HG03039 (cell line): ENCODE measurements around the gene ALKBH3.

Source experiments
- ATAC-seq: cut with Tn5 transposase; IDR thresholded peaks from one replicate; pipeline ENCODE4 v1.9.1; 2021; ENCODE audit warnings: mild to moderate bottlenecking, moderate library complexity; ENCODE audit not compliant: unreplicated experiment

ALKBH3 gene

DNA sequence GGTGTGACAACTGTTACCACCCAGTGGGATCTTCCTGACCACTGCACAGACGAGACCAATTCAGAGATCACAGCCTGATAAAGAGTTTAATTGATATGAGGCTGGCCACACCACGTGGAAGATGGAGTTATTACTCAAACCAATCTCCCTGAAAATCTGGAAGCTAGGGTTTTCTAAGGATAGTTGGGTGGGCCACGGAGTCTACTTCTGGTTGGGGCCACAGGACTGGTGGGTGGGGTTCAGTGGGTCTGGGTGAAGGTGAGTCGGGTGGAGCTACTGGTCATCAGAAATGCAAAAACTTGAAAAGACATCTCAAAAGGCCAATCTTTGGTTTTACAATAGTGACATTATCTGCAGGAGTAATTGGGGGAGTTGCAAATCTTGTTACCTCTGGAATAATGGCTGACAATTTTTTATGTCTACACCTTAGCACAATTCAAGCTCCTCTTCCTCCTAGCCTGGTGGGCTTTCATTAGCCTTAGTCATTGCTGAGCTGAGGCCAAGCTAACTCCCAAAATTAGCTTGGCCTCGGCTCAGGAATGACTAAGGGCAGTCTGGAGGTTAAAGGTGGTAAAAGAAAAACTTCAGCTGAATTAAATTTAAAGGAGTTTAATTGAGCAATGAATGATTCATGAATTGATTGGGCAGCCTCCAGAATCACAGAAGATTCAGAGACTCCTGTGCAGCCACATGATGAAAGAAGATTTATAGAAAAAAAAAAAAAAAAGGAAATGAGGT lies 74.9 kb downstream of the ALKBH3 start:
- no peak for ATAC-seq

DNA sequence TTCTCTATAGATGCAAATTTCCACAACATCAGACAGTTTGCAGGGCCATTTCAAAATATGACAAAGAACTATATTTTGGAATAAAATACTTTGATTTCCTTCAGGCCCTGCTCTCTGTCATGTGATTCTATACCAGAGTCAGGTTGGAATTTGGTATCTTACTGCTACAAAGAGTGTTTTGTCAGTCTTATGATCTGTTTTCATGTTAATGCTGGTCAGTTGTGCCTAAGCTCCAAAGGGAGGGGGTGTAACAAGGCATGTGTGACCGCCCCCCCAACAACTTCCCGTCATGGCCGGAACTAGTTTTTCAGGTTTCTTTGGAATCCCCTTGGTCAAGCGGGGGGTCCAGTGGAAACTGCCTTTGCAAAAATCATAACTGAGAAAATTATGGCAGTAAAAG lies 76.9 kb downstream of the ALKBH3 start:
- ATAC-seq: no peak

GRCh38 chr11:43959321-43959995 lies 78.8 kb downstream of the ALKBH3 start:
- no peak for ATAC-seq

GRCh38 chr11:43962383-43963278 lies 82.0 kb downstream of the ALKBH3 start:
- no peak for ATAC-seq

GRCh38 chr11:43963279-43963620 lies 82.6 kb downstream of the ALKBH3 start:
- ATAC-seq: no peak

DNA sequence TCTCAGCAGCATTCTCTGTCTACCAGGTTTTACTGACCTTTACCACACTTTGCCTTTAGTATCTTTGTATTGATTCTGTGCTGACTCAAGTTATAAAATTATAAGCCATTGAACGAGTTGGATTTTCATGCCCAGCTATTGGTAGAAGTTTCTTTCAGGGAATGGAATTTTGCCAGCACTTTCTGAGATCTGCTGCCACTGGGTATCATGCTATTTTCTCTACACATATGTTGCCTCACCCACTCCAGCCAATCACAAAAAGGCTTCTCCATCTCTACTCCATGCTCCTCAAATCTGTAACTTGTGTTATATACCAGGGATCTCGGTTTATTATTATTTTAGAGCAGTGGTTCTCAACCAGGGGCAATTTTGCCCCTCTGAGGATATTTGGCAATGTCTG lies 87.0 kb downstream of the ALKBH3 start:
- no peak for ATAC-seq

GRCh38 chr11:43968719-43969118 lies 88.1 kb downstream of the ALKBH3 start:
- ATAC-seq: no peak

DNA sequence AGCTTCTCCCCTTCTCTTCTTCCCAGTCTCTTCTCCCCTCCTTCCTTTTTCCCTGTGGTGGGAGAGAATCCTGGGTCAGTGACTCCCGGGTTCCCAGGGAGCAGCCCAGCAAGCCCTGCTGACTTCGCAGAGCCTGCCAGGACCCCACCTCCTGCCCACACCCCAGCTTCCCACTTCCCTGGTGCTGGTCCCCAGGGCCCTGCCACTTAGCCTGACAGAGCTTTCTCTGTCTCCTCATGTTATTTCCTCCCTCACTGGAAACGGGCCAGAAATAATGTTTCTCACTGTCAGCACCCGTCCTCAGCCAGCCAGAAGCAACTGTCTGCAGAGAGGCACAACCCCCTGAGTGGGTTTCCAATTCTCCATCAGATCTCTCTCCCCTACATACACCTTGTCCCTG lies 88.9 kb downstream of the ALKBH3 start:
- ATAC-seq: no peak
